ENCODE results near the gene DENND1B. TPM values are rescaled to one million over a fixed set of nuclear protein-coding genes. Genes with fewer than 3 reads are reported as not detected.

The DENND1B gene
- total and polyA plus RNA-seq, 2 of the 13 experiments (the other 11 are each of a cell fraction or from before 2014, with no cell fraction given), result 2.6 to 5.7 TPM

GRCh38 chr1:197559655-197560054 lies 215.6 kb downstream of the DENND1B start:
- FAIRE-seq (no peak), ATAC-seq (no peak)
- CTCF ChIA-PET (ENCODE audit: low intra/inter-chr PET ratio, low total read pairs), result no interaction called here
- no peak for TF ChIP-seq SMARCC2 (IDR thresholded peaks at IDR 0.05)
- TF ChIP-seq BRF2 (CRISPR knock-in tag; IDR thresholded peaks at IDR 0.05), result no peak
- TF ChIP-seq PHF21A (CRISPR knock-in tag; IDR thresholded peaks at IDR 0.05), result no peak
- TF ChIP-seq JUNB (CRISPR knock-in tag; IDR thresholded peaks at IDR 0.05; ENCODE audit: borderline replicate concordance), result no peak
- TF ChIP-seq ZNF496 (CRISPR knock-in tag; IDR thresholded peaks at IDR 0.05; ENCODE audit: insufficient replicate concordance), result no peak
- TF ChIP-seq ZNF142 (CRISPR knock-in tag; IDR thresholded peaks at IDR 0.05), result no peak
- no peak for TF ChIP-seq ZNF501 (CRISPR knock-in tag; IDR thresholded peaks at IDR 0.05)
- TF ChIP-seq ZNF639 (CRISPR knock-in tag; conservative IDR thresholded peaks at IDR 0.05), result no peak
- no peak for TF ChIP-seq FOXO1 (CRISPR knock-in tag; IDR thresholded peaks at IDR 0.05)
- no peak for TF ChIP-seq RERE (CRISPR knock-in tag; IDR thresholded peaks at IDR 0.05; ENCODE audit: low read depth)

More at GRCh38 chr1:197559655-197560054, 215.6 kb downstream of the DENND1B start:
- H3K9ac ChIP-seq (ENCODE audit: insufficient read depth, low read depth, low read length), result no peak overlapping the region
- POLR2A ChIA-PET, result no interaction called here
- H3K36me3 ChIP-seq (replicated peaks in 1 of 2; ENCODE audit: control insufficient read depth in 1 of 2, insufficient read depth in 2 of 2, low read length in 2 of 2), result no peaks in the 10 kb centered on the region
- no peaks in the 10 kb centered on the region for H3K27me3 ChIP-seq (ENCODE audit: control insufficient read depth in 1 of 2, insufficient read depth in 2 of 2, low read length in 2 of 2)
- BruUV-seq (replicated peaks), result no TSS peak
- H3K79me2 ChIP-seq (ENCODE audit: insufficient read depth, low read length), result no peaks in the 10 kb centered on the region
- no peak overlapping the region for H3K4me3 ChIP-seq (replicated peaks in 1 of 3; ENCODE audit: insufficient read depth in 1 of 3, low read depth in 2 of 3, low read length in 3 of 3)
- no peaks in the 10 kb centered on the region for H3K4me1 ChIP-seq (ENCODE audit: insufficient read depth, low read length)
- H4K20me1 ChIP-seq (ENCODE audit: insufficient read depth, low read length), result no peaks in the 10 kb centered on the region
- intact Hi-C loops (cut with micrococcal nuclease; ENCODE audit: unreplicated experiment) (no loop called here), in situ Hi-C loops (cut with HindIII; ENCODE audit: extremely low pct_ligation_motif_present, low pct_unique_long_range_greater_than_20kb) (no loop called here)
- no peak overlapping the region for H3K4me2 ChIP-seq (ENCODE audit: low read depth, low read length)
- H3K27ac ChIP-seq (ENCODE audit: extremely low read length, insufficient read depth, low read length), result no peak overlapping the region
- DNase-seq (ENCODE audit: low spot score), result no peak
- H3K9me3 ChIP-seq (ENCODE audit: low read length), result no peaks in the 10 kb centered on the region
- H2AFZ ChIP-seq (ENCODE audit: low read length), result no peak overlapping the region
- 88% methylated on average over 1 of the region's 1 CpG for WGBS (ENCODE audit: low lambda C conversion rate)
